HG03196 (cell line): ENCODE data around the gene CNNM2.
"Not testable (repeated sequence)": the region's sequence is repeated elsewhere in the genome, so short reads cannot be mapped to it uniquely, and the experiment has no call there.

ENCODE experiments used
- ATAC-seq: cut with Tn5 transposase; IDR thresholded peaks from one replicate; pipeline ENCODE4 v1.9.1; 2021; ENCODE audit not compliant: unreplicated experiment

Gene CNNM2

DNA sequence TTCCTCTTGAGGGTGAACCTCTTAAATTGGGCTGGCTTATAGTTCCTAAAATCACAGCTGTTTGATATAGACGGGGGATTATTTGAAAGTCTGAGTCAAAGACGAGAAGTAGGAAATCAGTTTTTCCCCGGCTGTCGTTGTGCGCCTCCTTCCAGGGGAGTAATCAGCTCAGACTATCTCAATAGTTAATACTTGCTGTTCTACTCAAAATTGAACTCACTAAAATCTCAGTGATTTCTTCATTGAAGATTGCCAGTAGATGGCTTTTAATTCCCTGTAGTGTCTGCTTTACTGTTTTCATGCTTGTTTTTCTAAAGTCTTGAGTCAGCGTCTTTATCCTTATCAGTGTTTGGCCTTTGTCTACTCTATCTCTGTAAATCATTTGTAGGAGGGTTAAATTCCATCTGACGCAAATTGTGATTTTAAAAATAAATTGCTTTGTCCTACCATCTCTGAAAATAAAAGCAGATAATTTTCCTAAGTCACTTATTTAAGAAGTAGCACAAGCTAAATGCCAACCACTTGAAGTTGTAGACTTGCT, 47.3 kb downstream of the CNNM2 start:
- ATAC-seq: no peak

DNA sequence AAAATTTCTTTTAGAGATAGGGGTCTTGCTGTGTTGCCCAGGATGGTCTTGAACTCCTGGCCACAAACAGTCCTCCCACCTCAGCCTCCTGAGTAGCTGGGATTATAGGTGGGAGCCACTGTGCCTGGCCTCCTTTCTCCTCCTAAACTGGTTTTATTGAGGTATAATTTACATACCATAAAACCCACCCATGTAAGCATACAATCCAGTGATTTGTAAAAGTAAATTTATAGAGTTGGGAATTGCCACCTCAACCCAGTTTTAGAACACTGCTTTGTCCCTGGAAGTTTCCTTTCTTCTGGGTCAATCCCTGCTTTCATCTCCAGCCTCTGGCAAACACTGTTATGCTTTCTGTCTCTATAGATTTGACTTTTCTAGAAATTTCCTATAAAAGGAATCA, 49.0 kb downstream of the CNNM2 start:
- no peak for ATAC-seq

DNA sequence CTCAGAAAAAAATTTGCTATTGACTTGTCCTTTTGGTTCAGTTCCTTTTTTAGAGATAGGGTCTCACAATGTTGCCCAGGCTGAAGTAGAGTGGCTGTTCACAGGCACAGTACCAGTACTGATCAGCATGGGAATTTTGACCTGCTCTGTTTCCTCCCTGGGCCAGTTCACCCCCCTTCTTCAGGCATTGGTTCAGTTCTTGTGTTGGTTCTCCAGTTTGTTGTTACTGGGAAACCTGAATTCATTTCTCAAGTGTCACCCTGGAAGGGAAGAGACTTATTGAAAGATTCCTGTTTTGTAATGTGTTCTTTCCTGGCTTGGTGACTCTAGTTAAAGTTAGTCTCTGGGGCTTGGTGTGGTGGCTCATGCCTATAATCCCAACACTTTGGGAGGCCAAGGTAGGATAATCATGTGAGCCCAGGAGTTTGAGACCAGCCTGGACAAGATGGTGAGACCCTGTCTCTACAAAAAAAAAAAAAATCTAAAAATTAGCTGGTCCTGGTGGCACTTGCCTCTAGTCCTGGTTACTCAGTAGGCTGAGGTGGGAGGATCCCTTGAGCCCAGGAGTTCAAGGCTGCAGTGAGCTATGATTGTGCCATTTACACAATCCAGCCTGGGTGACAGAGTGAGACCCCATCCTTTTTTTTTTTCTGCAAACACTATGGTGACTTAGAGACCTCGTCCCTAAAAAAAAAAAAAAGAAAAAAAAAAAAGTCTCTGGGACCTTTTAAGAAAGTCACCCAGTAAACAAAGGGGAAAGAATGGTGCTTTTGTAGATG, 52.7 kb downstream of the CNNM2 start:
- no peak for ATAC-seq

DNA sequence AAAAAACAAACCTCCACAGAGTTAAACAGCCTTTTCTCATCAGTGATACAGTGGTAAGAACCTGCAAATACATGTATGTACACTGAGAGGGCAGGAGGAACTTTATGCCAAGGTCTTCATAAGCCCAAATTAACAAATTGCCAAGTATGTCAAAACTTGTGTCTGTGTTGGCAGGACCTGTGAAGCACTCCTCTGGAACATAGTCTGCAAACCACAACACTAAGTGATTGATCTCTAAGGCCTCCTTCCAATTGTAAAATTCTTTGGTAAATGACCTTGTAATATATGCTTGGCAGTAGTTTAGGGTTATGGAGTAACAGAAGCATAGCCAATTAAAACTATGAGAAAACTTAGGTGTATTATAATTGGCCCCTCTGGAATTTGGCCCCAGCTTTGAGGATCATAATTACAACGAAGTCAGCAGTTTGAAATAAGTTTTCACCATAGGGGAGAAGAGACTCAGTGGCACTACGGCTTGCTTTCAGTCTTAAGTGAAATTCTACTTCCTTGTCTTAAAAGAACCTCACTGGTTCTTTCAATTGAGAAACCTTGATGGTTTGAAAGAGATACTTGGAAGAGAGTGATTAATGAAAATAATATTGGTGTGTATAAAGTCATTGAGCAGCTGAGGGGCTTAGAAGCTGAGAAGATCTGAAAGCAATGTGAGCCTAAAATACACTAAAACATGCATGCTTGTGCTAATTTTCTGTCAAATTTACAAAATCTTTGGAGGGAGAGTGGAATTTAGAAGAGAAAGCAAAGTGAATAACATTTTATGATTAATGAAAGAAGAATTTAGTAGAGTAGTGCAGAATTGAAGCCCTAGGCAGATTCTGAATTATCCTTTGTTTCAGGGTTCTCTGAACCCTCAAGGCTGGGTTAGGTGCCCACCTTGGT, 57.6 kb downstream of the CNNM2 start:
- ATAC-seq: no peak

DNA sequence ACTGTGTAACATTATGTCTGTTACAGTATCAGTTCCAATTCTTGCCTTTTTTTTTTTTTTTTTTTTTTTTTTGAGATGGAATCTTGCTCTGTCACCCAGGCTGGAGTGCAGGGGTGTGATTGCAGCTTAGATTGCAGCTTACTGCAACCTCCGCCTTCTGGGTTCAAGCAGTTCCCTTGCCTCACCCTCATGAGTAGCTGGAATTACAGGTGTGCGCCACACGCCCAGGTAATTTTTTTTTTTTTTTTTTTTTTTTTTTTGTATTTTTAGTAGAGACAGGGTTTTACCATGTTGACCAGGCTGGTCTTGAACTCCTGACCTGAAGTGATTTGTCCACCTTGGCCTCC, 58.3 kb downstream of the CNNM2 start:
- not testable (repeated sequence) for ATAC-seq

DNA sequence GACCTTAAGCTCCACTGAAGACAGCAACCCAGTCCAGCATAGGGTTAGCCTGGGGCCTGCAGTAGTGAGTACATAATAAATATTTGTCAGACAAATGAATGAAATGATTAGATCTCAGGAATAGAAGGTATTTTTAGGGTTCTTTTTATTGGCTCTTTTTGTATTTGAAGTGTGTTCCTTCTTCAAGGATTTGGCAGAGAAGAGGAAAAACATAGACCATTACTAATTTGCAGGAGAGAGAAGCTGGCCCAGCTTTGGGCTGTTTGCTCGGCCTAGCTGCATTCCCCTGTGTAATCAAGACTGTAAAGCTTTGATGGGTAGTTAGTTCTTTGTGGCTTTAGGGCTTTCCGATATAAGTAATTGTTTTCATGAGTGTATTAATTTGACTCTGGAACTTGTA, 64.2 kb downstream of the CNNM2 start:
- no peak for ATAC-seq

DNA sequence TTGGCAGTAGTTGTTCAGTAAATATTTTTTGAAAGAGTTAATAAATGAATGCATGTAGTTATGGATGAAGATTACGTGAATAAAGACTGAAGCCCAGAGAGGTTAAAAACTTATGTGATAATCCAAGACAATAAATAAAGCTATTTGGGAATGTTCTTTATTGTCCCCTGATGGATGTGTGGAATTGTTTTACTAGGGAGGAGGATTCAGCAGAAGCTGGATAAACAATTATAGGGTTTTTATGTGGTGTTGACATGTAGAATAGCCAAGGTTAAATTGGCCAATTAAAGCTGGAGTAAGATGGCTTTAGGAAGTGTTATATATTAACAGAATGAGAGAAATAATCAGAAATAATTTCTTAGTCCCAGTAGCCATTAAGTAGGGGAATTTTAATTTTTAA, 66.0 kb downstream of the CNNM2 start:
- ATAC-seq: no peak

DNA sequence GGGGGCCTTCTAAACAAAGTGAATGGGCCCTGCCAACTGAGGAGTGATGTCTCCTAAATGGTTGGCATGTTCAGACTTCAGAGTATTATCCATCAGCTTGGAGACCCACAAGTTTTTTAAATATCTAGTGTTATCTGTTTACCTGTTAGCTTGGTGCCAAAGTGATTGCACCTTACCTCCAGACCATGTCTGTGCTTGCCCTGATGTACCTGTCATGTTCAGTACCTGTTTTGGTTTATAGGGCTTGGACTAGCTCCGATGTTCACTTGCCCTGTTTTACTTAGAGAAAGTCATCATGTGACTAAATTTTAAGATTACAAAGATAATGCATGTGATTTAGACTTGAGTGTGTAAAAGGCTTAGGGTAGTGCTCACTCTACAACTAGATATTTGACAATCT, 67.7 kb downstream of the CNNM2 start:
- no peak for ATAC-seq

DNA sequence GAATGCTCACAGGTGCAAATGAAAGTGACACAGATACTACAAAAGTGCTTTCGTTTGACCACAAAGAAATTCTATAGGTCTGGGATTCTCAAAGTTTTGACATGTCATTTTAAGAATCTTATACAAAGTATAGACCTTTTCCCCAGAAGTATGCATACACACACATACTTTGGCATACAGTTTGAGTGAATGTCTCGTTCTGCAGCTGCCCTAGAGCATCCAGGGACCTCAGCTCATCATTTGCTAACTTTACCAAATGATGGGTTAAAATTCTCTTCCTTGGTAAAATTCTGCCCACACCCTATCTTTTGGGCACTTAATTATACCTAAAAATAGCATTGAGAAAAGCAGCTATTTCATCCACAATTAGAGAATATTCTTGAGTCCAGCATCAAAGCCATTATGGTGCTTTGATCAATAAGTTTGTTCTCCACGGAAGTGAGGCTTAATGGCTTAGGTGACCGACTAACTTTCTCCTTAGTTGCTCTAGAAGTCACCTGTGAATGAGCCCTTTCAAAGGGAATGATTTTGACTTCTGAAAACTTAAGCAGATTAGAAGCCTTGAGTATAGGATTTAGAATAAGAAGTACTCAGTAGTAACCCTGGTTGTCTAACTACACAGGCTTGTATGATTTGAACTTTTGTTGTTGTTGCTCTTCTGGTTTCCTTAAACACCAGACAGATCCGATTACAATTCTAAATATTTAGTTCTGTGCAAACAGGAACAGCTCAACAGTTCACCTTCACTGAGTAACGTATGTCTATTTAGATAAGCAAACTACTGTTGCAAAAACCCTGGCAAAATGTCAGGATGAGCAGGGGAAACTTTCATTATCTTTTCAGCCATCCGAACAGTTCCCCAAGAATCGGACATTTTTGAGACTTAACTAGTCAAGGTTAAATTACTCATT, 70.6 kb downstream of the CNNM2 start:
- ATAC-seq: no peak

DNA sequence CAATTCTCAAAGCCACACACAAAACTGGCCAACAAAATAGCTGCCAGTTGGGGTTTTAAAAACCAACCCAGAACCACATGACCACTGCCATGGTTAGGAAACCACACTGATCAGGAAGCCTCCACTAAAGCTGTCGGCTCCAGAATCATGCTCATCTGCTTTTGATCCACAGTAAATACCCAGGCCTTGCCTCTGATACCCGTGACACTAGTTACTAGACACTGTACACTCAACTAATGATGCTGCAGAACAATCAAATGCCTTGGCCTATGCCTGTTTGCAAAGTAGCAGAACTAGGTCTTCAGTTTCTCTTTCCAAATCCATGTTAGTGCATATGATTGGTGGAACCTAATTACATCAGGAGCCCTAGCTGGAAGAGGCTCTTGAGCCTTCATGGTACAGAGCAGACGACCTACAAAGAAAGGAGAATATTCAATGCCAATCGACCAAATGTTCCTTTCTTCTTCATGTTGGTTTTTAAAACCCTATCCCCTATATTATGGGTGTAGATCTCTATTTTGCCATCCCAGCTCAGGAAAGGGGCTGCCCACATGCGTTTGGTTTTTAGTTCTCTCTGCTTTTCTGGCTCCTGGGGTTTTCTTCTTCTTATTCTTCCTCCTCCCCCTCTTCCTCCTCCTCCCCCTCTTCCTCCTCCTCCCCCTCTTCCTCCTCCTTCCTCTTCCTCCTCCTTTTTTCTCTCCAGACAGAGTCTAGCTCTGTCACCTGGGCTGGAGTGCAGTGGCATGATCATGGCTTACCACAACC, 76.6 kb downstream of the CNNM2 start:
- ATAC-seq: no peak

DNA sequence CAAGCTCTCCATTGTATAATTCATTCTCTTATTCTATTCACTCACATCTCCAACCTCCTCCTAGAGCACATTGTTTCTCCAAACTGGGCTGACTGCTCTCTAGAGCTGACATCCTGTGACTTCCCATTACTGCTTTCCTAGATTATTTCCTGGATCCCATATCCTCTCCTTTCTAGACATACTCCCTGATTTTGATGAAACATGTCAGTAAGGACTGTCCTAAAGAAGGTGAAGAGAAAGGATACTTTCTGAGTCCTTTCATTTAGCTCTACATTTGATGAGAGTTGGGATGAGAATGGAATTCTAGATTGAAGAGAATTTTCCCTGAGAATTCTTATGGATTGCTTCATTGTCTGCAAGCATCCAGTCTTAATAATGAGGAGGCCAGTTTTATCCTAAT, 78.8 kb downstream of the CNNM2 start:
- ATAC-seq: no peak

DNA sequence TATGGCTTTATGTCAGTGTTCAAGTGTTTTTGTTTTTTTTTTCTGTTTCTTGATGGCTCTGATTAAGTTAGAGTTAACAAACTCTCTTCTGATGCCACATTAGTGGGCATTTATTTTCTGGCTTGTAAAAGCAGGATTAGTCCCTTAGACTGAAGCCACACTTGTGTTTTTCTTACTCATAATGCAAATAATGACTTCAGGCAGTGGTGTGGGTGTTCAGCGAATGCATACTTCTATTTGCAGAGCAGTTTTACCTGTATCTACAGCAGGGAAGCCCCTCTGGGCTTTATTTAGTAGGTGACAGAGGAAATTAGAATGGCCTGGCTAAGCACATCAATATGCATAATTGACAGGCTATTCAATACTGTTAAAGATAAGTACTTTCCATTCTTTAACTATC, 79.9 kb downstream of the CNNM2 start:
- ATAC-seq: no peak

DNA sequence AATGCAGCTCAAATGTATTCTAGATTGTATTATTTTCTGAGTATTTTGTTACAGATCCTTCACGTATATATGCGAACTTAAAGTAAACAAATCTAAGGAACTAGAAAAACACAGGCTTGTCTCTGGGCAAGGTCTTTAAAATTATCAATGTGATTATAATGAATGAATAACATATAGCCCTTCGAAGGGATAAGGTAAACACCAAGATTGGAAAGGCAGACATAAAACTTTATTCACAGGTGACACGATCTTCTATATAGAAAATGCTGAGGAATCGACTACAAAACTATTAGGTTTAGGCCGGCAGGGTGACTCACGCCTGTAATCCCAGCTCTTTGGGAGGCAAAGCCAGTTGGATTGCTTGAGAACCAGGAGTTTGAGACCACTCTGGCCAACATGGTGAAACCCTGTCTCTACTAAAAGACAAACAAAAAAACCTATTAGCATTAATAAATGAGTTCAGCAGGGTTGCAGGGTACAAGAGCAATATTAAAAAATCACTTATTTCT, 80.4 kb downstream of the CNNM2 start:
- no peak for ATAC-seq

DNA sequence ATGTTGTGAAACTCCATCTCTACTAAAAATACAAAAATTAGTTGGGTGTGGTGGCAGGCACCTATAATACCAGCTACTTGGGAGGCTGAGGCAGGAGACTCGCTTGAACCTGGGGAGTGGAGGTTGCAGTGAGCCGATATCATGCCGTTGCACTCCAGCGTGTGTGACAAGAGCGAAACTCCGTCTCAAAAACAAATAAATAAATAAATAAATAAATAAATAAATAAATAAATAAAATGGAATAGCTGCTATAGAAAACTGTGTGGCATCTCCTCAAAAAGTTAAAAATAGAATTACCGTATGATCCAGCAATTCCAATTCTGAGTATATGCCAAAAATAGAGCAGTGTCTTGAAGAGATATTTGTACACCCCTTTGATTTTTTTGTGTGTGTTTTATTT, 82.0 kb downstream of the CNNM2 start:
- ATAC-seq: not testable (repeated sequence)

DNA sequence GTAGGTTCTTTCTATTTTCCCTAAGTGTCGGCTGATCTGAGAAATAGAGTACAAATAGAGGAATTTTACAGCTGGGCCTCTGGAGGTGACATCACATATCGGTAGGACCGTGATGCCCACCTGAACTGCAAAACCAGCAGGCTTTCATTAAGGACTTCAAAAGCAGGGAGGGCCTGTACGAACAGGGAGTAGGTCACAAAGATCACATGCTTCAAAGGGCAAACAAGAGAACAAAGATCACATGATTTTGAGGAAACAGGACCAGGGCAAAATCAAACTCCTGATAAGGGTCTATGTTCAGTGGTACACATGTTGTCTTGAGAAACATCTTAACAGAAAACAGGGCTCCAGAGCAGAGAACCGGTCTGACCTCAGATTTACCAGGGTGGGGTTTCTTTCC, 88.9 kb downstream of the CNNM2 start:
- no peak for ATAC-seq

DNA sequence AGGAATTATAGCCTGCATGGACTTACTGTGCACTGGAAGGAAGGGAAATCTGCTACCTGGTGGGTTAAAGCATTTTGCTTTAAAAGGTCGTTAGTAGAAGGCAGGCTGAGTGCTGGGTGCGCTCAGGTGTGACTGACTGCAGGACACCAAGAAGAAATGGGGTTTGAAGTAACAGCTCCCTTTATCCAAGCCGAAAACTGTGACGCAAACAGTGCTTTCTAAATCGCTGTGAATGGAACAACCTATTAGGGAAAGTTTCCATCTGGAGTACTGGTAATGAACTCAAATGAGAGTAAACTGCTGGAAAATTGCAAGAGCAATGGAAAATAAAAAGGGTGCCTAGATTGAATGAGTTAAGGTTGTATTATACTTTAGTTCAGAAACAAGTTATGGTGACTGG, 95.3 kb downstream of the CNNM2 start:
- ATAC-seq: no peak

DNA sequence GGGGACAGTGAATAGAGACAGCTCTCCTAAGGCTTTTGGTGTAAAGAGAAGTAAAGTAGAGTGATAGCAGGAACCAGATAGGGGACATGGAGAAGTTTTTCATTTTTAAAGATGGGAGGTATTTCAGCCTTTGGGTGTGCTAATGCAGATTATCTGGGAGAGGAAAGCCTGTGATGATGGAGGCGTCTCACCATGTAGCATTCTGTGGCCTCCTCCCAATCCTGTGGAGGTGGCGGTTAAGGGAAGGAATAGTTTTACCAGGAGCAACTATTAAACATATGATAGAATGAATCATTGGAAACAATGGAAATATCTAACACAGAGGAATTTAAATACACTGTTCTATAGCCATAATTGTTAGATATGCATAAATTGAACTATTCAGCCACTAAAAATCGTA, 101.3 kb downstream of the CNNM2 start:
- no peak for ATAC-seq

DNA sequence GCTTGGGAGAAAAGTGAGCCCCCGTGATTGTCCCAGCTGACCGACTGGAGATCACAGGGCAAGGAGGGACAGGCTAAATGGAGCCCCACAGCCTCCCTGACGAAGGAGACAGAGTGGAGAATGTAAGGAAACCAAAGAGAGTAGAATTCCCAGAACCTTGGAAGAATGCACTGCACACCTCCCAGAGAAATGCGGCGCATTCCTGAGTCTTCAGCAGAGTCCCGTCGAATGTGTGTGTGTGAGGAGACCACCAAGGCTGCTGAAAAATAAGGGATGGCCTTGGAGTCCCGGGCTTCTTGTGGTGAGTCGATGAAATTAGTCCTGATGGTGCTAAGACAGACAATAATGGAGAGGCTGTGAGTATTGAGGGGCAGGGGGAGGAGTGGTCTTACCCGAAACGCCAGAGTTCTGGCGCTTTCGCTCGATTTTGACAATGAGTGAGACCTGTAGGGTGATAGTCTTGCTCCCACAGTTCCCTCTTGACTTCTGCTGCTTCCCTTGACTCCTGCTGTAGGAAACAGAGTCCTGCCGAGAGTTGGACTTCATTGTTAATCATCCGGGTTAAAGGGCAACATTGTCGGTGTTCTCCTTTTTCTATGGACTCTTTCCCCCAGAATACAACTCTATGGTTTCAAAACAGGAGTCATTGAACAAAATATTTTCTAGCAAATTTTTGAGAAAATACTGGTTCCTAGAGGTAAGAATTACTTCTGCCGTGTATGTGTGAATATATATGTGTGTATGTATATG, 103.2 kb downstream of the CNNM2 start:
- ATAC-seq: no peak

DNA sequence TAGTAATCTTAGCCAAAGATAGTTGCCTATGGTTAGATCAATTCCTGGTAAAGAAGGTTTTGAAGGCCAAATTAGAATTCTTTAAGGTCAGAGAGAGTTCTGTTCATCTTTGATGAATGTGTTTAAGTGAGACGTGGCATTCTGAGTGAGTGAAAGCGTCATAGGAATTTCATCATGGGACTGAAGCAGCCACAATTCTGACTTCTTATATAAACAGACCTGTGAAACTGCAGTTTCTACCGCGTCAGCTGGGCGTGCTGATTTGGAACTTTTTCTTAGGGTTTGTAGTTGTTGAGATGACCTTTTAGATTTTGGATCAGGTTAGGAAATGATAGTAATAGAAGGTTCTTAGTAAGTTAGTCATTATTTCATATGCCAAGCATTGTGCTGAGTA, 103.8 kb downstream of the CNNM2 start:
- ATAC-seq: no peak
